Measurements from ENCODE around the gene PLCB1.

DNA sequence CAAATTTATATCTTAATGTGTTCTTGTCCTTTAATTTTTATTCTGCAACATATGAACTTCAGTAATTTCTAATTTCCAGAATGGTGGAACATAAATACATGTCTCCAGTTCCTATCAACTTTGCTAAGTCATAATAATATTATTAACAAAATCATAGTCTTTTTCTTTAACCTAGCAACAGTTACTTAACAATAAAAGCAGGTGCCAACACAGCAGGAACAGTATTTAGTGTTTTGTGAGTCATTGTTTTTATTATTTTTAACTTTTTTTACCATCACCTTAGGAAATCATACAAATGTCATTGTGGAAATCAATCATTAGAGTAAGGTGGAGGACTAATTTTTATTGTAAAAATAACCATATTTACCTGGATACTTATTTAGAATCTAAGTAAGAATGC lies 133.5 kb downstream of the PLCB1 start:
- TF ChIP-seq, protein P1, sequence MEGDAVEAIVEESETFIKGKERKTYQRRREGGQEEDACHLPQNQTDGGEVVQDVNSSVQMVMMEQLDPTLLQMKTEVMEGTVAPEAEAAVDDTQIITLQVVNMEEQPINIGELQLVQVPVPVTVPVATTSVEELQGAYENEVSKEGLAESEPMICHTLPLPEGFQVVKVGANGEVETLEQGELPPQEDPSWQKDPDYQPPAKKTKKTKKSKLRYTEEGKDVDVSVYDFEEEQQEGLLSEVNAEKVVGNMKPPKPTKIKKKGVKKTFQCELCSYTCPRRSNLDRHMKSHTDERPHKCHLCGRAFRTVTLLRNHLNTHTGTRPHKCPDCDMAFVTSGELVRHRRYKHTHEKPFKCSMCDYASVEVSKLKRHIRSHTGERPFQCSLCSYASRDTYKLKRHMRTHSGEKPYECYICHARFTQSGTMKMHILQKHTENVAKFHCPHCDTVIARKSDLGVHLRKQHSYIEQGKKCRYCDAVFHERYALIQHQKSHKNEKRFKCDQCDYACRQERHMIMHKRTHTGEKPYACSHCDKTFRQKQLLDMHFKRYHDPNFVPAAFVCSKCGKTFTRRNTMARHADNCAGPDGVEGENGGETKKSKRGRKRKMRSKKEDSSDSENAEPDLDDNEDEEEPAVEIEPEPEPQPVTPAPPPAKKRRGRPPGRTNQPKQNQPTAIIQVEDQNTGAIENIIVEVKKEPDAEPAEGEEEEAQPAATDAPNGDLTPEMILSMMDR (optimal IDR thresholded peaks at IDR 0.05 in 1 of 3, IDR thresholded peaks at IDR 0.05 in 1 of 3, conservative IDR thresholded peaks at IDR 0.05 in 1 of 3; ENCODE audit: extremely low read depth in 1 of 3, insufficient read depth in 2 of 3, low read length in 3 of 3): no peak
- TF ChIP-seq EZH2 (IDR thresholded peaks at IDR 0.05; ENCODE audit: low read length): no peak

All from keratinocyte (primary cell).